ENCODE data around the gene E2F1.

E2F1 gene, protein sequence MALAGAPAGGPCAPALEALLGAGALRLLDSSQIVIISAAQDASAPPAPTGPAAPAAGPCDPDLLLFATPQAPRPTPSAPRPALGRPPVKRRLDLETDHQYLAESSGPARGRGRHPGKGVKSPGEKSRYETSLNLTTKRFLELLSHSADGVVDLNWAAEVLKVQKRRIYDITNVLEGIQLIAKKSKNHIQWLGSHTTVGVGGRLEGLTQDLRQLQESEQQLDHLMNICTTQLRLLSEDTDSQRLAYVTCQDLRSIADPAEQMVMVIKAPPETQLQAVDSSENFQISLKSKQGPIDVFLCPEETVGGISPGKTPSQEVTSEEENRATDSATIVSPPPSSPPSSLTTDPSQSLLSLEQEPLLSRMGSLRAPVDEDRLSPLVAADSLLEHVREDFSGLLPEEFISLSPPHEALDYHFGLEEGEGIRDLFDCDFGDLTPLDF
- total RNA-seq, result 7.1 to 45.3 (median 11.2) reads per million in 3 experiments

DNA sequence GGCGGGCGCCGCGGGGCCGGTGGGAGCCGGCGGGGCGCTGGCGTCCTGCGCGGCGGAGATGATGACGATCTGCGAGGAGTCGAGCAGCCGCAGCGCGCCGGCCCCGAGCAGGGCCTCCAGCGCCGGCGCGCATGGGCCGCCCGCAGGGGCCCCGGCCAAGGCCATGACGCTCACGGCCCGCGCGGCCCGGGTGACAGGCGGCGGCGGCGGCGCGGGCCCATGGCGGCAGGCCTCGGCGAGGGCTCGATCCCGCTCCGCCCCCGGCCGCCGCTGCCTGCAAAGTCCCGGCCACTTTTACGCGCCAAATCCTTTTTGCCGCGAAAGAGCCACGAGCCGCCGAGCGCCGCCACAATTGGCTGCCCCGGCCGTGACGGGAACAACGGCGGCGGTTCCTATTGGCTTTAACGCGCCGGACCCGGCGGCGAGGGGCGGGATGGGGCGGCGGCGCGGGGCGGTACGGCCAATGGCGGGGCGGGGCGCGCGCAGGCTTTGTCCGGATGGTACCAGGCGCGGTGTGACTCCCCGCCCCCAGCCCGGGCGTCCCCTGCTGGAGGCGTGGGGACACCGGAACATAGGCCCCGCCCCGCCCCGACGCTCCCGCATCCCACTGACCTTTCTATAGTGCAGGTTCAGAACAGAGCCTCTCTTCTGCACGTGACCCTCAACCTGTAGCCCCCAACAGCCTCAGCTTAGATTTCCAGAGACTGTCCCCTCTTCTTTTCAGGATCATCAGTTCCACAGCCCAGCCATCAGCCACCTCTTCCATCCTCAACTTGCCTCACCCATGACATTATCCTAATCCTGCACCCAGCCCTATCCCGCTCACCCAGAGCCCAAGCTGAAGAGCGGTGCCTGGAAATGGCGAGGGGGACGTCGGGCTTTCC lies at the start of gene E2F1:
Gene E2F1, minus strand, starts transcription at position 286 of the 884 bp plus-strand sequence. Its CDS starts 121 bp downstream, at position 165.
- DNase-seq, result peak; percentile 91

DNA sequence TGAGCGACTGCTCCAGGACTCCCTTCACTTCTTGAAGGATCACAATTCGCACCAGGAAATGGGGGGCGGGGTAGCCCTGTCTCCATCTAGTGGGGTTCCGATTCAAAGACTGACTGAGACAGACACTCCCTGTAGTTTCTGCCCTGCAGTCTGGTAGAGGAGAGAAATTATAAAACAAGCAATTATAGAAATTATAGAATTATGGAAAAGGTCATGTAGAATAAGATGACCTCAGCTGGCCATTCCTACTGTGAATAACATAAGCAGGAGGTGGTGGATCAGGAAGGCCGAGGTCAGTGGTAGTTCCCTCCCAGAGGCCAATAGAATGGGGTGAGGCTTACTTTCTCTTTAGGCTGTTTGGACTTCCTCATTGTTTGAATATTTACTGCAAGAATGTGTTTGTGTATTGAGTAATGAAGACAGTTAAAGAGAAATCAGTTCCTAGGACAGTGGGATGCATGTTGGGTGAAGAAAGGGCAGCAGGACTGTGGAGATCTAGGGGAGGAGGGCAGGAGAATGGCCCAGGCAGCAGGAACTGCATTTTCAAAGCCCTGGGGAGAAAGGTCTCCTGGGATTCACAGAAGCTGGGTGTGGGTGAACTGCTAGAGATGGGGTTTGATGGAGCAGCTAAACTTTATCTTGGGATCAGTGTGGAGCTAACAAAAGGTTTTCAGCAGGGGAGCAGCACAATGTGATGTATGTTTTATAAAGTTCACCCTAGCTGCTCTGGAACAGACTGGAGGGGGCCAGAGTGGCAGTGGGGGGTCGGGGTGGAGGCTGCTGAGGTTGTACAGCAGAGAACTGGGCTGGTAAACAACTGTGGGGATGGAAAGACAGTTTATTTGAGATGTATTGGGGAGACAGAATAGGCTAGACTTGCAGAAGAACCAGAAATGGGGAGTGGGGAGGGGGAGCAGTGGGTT lies 47.7 kb upstream of the E2F1 start:
- DNase-seq, result no peak

DNA sequence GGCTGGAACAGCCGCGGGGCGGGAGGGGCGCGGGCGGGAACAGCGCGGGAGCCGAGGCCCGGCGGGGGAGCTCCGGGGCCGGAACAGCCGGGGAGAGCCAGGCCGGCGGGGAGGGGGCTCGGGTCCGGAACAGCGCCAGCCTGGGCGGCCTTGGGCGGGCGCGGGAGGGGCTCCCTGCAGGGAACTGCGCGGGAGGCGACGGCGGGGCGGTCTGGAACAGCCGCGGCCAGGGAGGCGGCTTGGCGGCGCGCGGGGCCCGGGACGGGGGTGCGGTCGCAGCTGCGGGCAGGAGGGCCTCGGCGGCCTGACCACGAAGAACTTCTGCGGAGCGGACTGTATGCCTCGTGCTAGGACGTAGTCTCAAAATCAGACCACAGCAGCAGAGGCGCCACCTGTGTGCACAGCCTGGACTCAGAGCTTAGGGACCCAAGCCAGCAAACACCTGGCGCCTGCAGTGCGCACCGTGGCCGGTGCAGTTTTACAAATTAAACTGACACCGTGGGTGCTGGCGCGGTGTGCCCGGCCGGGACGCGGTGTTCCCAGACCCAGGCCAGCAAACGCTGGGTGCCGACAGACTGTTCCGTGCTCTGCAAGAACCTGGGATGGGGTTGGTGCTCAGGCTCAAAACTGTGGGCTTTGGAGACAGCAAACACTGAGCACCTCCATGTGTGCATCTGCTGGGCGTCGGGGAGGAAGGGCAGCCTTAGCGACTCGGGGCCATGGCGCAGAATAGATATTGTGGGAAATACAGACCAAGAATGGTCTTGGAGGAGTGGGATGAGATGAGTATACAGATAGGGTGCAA lies 46.2 kb upstream of the E2F1 start:
- DNase-seq, result no peak

DNA sequence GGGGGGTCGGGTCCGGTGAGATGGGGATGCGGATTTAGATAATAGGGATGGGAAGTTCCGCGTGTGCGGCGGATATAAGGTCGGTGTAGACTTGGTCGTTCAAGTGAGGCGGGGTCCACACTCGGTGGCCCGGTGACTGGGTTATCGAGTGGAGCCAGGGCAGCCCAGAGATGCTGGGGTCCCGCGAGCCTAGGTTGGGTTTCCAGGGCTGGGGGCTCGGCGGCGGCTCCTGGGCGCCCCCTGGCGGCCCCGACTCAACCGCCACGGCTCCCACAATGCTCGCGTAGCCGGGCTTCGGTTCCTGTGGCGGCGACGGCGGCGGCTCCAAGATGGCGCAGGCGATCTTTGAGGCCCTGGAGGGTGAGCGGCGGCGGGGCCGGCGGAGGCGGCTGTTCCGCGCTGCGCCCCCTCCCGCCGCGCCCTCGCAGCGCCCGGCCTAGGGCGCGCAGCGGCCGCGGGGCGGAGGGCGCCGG lies 45.5 kb upstream of the E2F1 start, which contains the start of gene ZNF341:
Gene ZNF341, plus strand, starts transcription at position 304 of the 473 bp plus-strand sequence. Its CDS starts 26 bp downstream, at position 330.
- DNase-seq, result peak; percentile 88

DNA sequence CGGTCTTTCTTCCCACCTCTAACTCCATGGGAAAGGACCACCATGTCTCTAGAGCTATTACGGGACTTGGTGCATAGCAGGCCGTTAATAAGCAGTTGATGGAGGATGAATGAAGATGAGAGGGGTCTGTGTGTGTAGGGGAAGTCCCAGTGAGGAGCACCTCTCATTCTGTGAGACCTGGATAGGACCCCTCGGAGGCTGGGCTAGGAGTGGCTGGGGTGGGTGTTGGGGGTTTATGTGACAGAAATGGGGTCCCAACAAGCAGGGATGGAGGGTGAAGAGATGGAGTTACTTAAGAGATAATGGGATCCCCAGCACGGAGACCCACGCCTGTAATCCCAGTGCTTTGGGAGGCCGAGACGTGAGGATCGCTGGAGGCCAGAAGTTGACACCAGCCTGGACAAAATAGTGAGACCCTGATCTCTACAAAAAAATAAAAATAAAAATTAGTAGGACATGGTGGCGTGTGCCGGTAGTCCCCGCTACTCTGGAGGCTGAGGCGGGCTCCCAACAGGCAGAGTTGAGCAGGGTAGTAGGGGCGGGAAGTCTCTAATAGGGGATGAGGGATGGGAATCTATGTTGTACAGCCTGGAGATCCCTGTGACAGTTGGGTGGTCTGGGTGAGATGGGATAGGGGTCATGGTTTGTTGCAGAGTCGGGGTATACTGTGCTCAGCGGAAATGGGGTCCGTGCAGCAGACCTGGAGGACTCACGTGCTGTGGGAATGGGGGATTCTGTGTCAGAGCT lies 44.9 kb upstream of the E2F1 start:
- DNase-seq, result no peak

DNA sequence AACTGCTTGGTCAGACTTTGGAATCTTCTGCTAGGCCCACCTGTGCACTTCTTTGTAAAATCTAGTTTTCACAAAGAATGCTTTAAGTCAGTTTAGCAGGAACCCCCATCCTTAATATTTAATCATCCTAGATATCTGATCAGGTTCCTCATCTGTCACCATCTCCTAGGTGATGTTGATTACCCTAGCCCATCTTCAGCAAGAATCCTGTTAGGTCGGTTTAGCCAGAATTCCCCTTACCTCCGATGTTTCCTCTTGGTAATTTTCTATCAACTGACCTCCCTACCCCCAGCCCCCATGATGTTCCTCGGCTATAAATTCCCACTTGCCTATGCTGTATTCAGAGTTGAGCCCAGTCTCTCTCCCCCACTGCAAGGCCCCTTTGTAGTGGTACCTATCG lies 42.9 kb upstream of the E2F1 start:
- DNase-seq, result no peak

DNA sequence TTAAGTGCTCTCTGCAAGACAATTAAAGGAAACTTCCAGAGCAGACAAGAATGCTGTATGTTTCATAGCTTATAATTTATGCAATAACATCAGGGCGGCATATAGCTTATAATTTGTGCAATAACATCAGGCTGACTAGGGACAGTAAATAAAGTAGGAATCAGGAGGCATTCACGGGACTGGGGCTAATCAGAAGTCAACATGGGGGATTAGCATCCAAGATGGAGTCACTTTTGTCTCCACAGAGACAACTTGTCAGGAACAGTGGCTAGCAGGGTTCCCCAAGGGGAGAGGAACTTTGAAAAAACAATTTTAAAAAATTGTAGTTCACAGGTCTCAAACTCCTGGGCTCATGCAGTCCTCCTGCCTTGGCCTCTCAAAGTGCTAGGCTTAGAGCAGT lies 42.3 kb upstream of the E2F1 start:
- no peak for DNase-seq

DNA sequence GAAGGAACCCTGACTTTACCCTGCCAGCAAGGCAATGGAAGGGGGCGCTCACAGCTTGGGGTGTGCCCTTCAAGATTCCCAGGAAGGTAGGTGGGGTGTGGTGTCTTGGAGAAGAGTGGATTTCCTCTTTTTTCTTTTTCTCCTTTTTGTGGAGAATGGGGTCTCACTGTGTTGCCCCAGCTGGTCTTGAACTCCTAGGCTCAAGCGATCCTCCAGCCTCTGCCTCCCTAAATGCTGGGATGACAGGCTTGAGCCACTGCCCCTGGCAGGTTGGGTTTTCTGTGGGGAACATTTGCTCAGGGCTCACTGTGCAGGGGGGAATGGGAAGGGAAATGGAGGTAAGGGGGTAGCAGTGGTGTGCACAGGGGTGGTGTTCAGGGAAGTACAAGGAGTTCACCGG lies 41.6 kb upstream of the E2F1 start:
- no peak for DNase-seq

DNA sequence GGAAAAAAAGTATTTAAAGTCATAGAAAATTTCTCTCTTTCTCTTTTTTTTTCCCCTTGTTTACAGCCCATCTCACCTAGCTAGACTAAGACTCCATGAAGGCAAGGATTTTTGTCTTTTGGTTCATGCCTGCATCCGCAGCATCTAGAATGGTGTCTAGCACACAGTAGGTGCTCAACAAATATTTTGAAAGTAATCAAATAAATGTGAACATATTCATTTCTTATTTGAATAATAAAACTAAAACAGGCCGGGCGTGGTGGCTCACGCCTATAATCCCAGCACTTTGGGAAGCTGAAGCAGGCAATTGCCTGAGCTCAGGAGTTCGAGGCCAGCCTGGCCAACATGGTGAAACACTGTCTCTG lies 40.9 kb upstream of the E2F1 start:
- no peak for DNase-seq

DNA sequence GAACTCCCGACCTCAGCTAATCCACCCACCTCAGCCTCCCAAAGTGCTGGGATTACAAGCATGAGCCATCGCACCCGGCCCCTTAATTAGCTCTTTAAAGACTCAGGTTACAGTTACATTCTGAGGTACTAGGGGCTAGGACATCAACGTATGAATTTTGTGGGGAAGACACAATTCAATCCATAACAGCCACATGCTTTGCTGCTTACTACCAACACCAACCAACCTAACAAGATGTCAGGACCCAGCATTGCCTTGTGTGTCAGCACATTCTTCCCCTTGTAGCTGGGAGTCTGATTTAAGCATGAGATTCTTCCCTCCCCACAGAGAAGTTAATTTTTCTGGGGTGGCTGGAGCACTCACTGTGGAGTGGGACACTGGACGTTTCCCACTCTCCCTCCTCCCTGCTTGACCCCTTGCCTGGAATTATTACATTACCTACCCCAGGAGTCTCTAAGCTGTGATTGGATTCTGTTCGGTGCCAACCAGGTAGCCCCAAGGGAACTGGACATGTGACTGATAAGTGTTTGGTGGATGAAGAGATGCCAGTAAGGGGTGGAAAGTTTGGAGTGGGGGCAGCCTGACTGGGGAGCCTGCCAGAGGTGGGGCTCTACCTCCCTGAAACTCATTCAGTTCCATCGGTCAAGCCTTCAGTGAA lies 39.6 kb upstream of the E2F1 start:
- DNase-seq, result no peak

DNA sequence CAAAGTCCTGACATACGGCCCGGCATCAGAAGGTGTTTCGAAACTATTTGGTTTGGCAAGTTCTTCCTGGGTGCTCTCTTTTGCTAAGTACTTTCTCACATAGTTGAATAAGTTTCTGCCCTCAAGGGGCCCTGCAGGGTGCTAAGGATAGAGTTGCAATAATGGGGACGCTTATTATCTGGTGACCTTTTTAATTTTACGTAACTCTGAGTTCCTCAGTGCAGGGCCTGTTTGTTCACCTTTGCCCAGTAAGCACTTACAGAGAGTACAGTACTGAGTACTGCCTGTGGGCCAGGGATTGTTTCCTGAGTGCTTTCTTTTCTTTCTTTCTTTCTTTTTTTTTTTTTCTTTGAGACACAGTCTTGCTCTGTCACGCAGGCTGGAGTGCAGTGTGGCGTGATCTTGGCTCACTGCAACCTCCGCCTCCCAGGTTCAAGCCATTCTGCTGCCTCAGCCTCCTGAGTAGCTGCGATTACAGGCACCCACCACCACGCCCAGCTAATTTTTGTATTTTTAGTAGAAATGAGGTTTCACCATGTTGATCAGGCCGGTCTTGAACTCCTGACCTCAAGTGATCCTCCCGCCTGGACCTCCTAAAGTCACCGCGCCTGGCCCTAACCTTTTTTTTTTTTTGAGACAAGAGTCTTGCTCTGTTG lies 38.4 kb upstream of the E2F1 start:
- no peak for DNase-seq

DNA sequence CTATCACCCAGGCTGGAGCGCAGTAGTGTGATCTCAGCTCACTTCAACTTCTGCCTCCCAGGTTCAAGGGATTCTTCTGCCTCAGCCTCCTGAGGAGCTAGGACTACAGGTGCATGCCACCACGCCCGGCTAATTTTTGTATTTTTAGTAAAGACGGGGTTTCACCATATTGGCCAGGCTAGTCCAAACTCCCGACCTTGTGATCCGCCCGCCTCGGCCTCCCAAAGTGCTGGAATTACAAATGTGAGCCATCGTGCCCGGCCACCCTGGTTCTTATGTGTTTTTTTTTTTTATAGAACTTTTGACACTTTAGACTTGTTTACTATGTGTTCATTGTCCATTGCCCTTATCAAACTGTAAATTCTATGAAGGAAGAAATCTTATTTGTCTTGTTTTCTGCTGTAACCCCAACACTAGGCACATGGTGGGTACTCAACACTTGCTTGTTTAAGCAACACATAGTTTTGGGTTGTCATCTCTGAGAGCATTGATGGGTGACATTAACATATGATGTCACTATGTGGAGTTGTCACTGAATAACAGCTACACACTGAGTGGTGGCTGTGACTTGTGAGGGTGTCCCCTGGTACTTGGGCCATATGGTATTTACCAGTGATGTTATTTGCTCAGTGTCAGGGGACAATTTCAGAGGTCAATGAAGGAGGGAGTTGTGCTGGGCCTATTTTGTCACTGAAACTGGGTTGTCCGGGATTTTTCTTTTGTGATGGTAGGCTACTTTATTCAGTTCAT lies 35.4 kb upstream of the E2F1 start:
- no peak for DNase-seq

DNA sequence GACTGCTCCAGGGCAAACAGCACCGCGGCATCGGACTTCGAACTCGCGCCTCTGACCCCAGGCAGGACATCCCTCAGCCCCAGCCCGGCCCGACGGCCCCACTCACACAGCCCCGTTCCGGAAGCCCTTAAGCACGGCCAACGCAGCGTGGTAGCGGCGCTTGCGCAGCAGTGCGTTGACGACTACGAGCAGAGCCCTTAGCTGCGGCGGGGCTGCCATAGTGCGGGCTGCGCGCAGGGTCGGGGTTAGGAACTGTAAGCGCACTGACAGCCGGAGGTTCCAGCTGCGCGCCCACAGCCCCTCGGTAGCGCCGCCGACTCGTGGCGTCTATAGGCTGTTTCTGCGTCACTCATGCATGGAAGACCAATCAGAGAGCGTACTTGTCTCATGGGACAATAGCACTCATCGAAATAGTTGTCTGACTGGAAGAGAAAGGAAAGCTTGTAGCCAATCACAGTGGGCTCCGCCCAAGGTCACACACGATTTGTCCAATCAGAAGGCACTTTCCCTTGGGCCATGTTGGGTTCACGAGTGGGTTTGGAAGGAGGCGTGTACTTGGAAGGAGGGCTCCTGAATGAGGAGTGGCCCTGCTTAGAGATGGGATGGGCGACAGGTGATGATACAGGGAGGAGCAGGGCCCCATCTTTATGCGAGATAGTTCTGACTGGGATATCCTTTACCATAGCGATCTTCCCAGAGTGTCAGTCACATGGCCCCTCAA lies 34.0 kb upstream of the E2F1 start, which contains the start of gene PXMP4:
Gene PXMP4, minus strand, starts transcription at position 322 of the 721 bp plus-strand sequence. Its CDS starts 103 bp downstream, at position 219.
- DNase-seq, result peak; percentile 95

DNA sequence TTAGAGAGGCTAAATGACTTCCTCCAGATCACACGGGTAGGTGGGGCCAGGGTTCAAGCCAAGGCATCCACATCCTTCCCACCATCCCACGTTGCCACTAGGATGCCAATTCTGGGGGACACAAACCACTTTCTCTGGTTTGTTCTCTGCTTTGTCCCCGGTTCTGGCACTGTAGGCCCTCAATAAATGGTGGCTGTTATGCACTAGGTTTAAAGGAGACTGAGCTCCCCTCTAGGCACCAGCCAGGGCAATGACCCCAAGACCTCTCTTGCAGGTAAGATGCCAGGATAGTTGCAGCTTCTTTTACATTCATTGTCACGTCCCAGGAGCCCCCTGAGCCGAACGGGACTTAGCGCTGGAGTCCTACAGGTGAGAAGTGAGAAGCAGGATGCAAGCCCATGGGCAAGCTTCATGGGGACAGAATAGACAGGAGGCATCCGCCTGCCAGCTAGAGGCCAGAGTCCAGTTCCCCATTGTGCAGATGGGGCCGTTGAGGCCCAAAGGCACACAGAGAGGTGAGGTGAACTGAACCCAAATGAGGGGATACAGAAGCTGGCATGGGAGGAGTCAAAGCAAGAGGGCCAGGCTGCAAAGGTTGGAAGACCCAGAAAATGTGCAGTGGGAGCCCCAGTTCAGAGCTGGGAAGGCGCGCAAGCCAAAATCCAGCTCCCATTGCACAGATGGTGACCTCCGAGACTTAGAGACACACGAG lies 33.2 kb upstream of the E2F1 start:
- DNase-seq, result peak; percentile 6

DNA sequence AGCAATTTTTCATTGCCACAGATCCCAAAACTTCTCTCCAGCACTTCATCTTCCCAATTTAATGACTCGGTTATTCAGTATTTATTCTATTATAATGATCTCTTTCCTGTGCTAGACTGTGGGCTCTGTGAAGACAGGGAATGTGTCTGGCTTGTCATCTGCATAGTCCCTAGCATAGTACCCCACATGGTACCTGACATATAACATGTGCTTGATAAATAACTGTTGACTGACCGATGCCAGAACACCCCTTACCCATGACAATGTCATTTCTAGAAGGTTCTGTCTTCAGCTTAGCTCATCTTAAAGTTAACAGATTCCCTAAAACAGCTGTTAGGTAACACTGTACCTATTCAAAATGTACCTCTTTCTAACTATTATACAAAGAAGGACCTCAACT lies 30.3 kb upstream of the E2F1 start:
- no peak for DNase-seq

DNA sequence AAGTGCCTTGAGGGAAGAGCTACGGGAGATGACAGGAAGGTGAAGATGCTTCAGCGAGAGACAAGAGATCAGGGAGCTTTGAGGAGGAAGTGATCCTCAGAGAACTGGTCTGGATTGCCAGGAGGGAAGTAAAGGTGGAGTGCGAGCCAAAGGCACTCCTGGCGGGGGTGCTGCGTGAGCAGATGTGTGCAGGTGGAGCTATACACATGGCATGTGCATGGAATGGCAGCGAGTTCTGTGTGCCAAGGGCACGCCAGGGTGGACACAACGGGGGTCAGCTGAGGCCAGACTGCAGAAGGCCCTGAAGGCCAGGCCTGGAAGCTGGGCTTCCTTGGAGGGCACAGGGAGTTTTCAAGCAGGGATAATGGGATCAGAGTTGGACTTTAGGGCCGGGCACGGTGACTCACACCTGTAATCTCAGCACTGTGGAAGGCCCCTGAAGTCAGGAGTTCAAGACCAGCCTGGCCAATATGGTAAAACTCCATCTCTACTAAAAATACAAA lies 27.7 kb upstream of the E2F1 start:
- no peak for DNase-seq

DNA sequence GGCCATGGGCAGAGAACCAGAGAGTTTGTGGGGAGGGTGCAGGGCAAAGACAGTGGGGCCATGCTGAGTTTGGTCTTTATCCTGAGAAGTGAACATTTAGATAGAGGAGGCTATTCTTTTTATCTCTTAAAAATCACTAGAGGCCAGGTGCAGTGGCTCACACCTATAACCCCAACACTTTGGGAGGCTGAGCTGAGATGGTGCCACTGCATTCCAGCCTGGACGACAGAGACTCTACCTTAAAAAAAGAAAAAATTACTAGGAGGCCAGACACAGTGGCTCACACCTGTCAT lies 25.2 kb upstream of the E2F1 start:
- DNase-seq, result no peak
